Left lung (tissue), 10 donors: ENCODE measurements around the gene THAP5. TPM values are rescaled to one million over a fixed set of nuclear protein-coding genes. Genes with fewer than 3 reads are reported as not detected.
"Not testable (repeated sequence)": the region's sequence is repeated elsewhere in the genome, so short reads cannot be mapped to it uniquely, and the experiment has no call there.

Source experiments
- ATAC-seq: fragments of 200-7000 bp; cut with Tn5 transposase; one replicate; pipeline ENCODE4 v1.9.1; 2020; ENCODE audit warnings: moderate library complexity
- DNase-seq, 4 donors: peaks; one replicate each; pipeline ENCODE4 v3.0.0-alpha.2; 2013 to 2020
- H3K27ac ChIP-seq, 2 donors: fragments of 200-600 bp; sonication (generic) in 1 of 2; one replicate each; pipeline versions ENCODE4 v1.5.0 to v1.8.0; 2020 to 2021
- H3K27me3 ChIP-seq, 2 donors: fragments of 200-600 bp; sonication (generic) in 1 of 2; one replicate each; pipeline versions ENCODE4 v1.5.0 to v1.8.0; 2020 to 2021
- H3K36me3 ChIP-seq, 2 donors: fragments of 200-600 bp; sonication (generic) in 1 of 2; one replicate each; pipeline versions ENCODE4 v1.5.0 to v1.8.0; 2020 to 2021
- H3K4me1 ChIP-seq, 2 donors: fragments of 200-600 bp; one replicate each; pipeline ENCODE4 v1.8.0; 2021
- H3K4me3 ChIP-seq, 2 donors: fragments of 200-600 bp; sonication (generic) in 1 of 2; one replicate each; pipeline versions ENCODE4 v1.5.0 to v1.8.0; 2020 to 2021; ENCODE audit warnings: mild to moderate bottlenecking in 1 of 2
- H3K9me3 ChIP-seq, 2 donors: fragments of 200-600 bp; sonication (generic) in 1 of 2; one replicate each; pipeline versions ENCODE4 v1.5.0 to v1.8.0; 2020 to 2021
- intact Hi-C, 2 donors: fragments of 100-400 bp; cut with DNase I; formaldehyde crosslinking; loops; one replicate each; pipeline versions ENCODE4 v1.11.2 to v1.14.2; 2022
- polyA plus RNA-seq, 6 donors: library from polyadenylated mRNA; unstranded; fragments of 120-200 nt; gene quantifications; one replicate each; pipeline ENCODE4 v1.2.1, GENCODE V29; 2013; ENCODE audit not compliant: insufficient read length in 6 of 6
- total RNA-seq, 2 donors: library from RNA; stranded (reverse); fragmentation: NEBNext Ultra II Directional; extraction: Animal tissue kit (Norgen Biotek cat#: 25700); gene quantifications; one replicate each; pipeline ENCODE4 v1.2.1, GENCODE V29; 2021
- TF ChIP-seq, protein P1 (sequence below), 2 donors: fragments of 200-600 bp; sonication (generic) in 1 of 2; IDR thresholded peaks; one replicate each; pipeline versions ENCODE4 v1.5.0 to v1.8.0; 2021; ENCODE audit warnings: antibody characterized with exemption in 2 of 2
- donor health status: DM: no; HTN: yes; CAD: no.
- donor health status: DM: no; HTN: no; CAD: no.

Gene THAP5
- total and polyA plus RNA-seq, 8 donors: 19.4 to 36.8 (median 33.3) TPM

DNA sequence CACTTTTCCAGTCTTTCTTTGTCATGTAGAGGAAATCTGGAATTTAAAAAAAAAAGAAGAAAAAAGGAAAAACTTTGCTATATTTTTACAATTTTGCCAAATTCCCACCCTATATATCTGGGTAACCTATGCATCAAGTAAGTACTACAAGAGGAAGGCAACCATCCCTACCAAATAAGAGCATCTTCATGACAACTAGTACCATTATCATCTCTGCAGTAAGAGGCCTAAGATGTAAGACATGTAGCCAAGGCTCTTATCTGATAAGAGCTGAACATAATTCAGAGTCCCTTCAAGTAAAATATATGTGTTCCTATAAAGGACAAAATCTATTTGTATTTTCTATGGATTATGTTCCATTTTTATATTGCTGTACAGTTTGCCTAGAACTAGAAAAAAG lies 3.5 kb downstream of the THAP5 start:
- H3K9me3 ChIP-seq: no peaks in the 10 kb centered on the region
- intact Hi-C loops: no loop called here
- ATAC-seq: no peak
- no peak overlapping the region for H3K27ac ChIP-seq
- H3K4me3 ChIP-seq: no peak overlapping the region
- TF ChIP-seq, protein P1, sequence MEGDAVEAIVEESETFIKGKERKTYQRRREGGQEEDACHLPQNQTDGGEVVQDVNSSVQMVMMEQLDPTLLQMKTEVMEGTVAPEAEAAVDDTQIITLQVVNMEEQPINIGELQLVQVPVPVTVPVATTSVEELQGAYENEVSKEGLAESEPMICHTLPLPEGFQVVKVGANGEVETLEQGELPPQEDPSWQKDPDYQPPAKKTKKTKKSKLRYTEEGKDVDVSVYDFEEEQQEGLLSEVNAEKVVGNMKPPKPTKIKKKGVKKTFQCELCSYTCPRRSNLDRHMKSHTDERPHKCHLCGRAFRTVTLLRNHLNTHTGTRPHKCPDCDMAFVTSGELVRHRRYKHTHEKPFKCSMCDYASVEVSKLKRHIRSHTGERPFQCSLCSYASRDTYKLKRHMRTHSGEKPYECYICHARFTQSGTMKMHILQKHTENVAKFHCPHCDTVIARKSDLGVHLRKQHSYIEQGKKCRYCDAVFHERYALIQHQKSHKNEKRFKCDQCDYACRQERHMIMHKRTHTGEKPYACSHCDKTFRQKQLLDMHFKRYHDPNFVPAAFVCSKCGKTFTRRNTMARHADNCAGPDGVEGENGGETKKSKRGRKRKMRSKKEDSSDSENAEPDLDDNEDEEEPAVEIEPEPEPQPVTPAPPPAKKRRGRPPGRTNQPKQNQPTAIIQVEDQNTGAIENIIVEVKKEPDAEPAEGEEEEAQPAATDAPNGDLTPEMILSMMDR (IDR thresholded peaks at IDR 0.05): no peak
- peaks cover 0 to 7% of the 10 kb centered on the region in 2 donors for H3K36me3 ChIP-seq
- H3K27me3 ChIP-seq: no peaks in the 10 kb centered on the region
- no peak for DNase-seq
- peaks cover 12 to 26% of the 10 kb centered on the region in 2 donors for H3K4me1 ChIP-seq

- no peak overlapping the region for H3K4me3 ChIP-seq
- H3K36me3 ChIP-seq: peaks cover 0 to 7% of the 10 kb centered on the region in 2 donors
- no peaks in the 10 kb centered on the region for H3K27me3 ChIP-seq
- intact Hi-C loops: no loop called here
- ATAC-seq (no peak), DNase-seq (no peak)
- peaks cover 0 to 24% of the 10 kb centered on the region in 2 donors for H3K9me3 ChIP-seq
- no peak overlapping the region for H3K27ac ChIP-seq
- TF ChIP-seq, protein P1 (IDR thresholded peaks at IDR 0.05): no peak
- H3K4me1 ChIP-seq: no peaks in the 10 kb centered on the region
Observed at GRCh38 chr7:108561047-108561619, 8.4 kb downstream of the THAP5 start.

DNA sequence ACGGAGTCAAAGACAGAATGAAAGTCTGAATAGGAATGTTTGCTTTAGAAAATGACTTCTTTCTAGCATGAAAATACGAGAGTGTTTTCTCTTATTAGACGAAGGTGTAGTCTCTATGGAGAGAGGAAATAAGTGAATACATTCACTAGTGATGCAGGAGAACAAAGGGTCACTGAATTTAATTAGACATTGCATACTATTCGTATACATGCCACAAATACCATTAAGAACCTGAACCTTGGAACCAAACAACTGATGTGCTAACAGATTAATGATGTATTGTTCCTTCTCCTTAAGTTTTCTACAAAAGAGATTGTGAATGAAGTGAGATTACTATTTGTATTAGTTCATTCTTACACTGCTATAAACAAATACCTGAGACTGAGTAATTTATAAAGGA lies 10.3 kb downstream of the THAP5 start:
- peaks cover 0 to 2% of the 10 kb centered on the region in 2 donors for H3K36me3 ChIP-seq
- DNase-seq (no peak), ATAC-seq (no peak)
- peaks cover 0 to 24% of the 10 kb centered on the region in 2 donors for H3K9me3 ChIP-seq
- H3K27ac ChIP-seq: no peak overlapping the region
- TF ChIP-seq, protein P1 (IDR thresholded peaks at IDR 0.05): no peak
- intact Hi-C loops: no loop called here
- no peak overlapping the region for H3K4me3 ChIP-seq
- H3K4me1 ChIP-seq: no peaks in the 10 kb centered on the region
- H3K27me3 ChIP-seq: no peaks in the 10 kb centered on the region

GRCh38 chr7:108557617-108558016 lies 11.9 kb downstream of the THAP5 start:
- DNase-seq (no peak), ATAC-seq (no peak)
- no peaks in the 10 kb centered on the region for H3K27me3 ChIP-seq
- H3K4me1 ChIP-seq: no peaks in the 10 kb centered on the region
- H3K27ac ChIP-seq: no peak overlapping the region
- peaks cover 0 to 24% of the 10 kb centered on the region in 2 donors for H3K9me3 ChIP-seq
- no peak overlapping the region for H3K4me3 ChIP-seq
- TF ChIP-seq, protein P1 (IDR thresholded peaks at IDR 0.05): no peak
- intact Hi-C loops: no loop called here
- no peaks in the 10 kb centered on the region for H3K36me3 ChIP-seq

DNA sequence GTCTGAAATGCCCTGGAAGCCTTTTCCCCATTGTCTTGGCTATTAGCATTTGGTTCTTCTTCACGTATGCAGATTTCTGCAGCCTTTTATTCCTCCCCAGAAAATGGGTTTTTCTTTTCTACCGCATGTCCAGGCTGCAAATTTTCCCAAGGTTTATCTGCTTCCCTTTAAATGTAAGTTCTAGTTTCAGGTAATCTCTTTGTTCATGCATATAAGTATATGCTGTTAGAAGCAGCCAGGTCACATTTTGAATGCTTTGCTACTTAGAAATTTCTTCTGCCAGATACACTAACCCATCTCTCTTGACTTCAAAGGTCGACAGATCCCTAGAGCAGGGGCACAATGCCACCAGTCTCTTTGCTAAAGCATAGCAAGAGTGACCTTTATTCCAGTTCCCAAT lies 12.3 kb downstream of the THAP5 start:
- Histone ChIP-seq H3K4me3 (no peak overlapping the region), H3K4me1 (no peaks in the 10 kb centered on the region), H3K27me3 (no peaks in the 10 kb centered on the region), H3K27ac (no peak overlapping the region), H3K9me3 (peaks cover 0 to 24% of the 10 kb centered on the region in 2 donors), H3K36me3 (no peaks in the 10 kb centered on the region)
- TF ChIP-seq, protein P1 (IDR thresholded peaks at IDR 0.05): no peak
- intact Hi-C loops: no loop called here
- ATAC-seq: no peak
- no peak for DNase-seq

DNA sequence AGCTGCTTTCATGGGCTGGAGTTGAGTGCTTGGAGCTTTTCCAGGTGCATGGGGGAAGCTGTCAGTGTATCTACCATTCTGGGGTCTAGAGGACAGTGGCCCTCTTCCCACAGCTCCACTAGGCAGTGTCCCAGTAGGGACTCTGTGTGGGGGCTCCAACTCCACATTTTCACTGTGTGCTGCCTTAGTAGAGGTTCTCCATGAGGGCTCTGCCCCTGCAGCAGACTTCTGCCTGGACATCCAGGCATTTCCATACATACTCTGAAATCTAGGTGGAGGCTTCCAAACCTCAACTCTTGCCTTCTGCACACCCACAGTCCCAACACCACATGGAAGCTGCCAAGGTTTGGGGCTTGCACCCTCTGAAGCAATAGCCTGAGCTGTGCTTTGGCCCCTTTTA lies 12.8 kb downstream of the THAP5 start:
- peaks cover 0 to 24% of the 10 kb centered on the region in 2 donors for H3K9me3 ChIP-seq
- H3K27ac ChIP-seq, intact Hi-C loops, H3K27me3 ChIP-seq, DNase-seq, H3K36me3 ChIP-seq, H3K4me1 ChIP-seq, H3K4me3 ChIP-seq, ATAC-seq: not testable (repeated sequence)

- ATAC-seq, H3K27me3 ChIP-seq, DNase-seq, H3K4me1 ChIP-seq, intact Hi-C loops, H3K36me3 ChIP-seq, H3K9me3 ChIP-seq, H3K4me3 ChIP-seq, H3K27ac ChIP-seq: not testable (repeated sequence)
Observed at GRCh38 chr7:108548141-108548896, 21.2 kb downstream of the THAP5 start.
